Smooth muscle cell (in vitro differentiated cells): ENCODE results near the gene GRAMD4. TPM values are rescaled to one million over a fixed set of nuclear protein-coding genes. Genes with fewer than 3 reads are reported as not detected.

Source experiments
- DNase-seq: peaks from one replicate; lab custom pipeline; 2025; ENCODE audit not compliant: unreplicated experiment; lab: John Stamatoyannopoulos, UW
- H2AFZ ChIP-seq: fragments of 200-600 bp; sonication (generic); 2 replicates; pipeline ENCODE4 v1.6.0; 2016; ENCODE audit warnings: antibody characterized with exemption, low read depth, mild to moderate bottlenecking
- H3F3A ChIP-seq: fragments of 200-600 bp; sonication (generic); 2 replicates; pipeline ENCODE4 v1.6.0; 2017; ENCODE audit warnings: antibody characterized with exemption, low read depth
- H3K27ac ChIP-seq: fragments of 200-600 bp; sonication (generic); 2 replicates; pipeline ENCODE4 v1.5.1; 2016; ENCODE audit warnings: low read depth, mild to moderate bottlenecking
- H3K27me3 ChIP-seq: fragments of 200-600 bp; sonication (generic); 2 replicates; pipeline ENCODE4 v1.6.1; 2016; ENCODE audit warnings: low read depth, mild to moderate bottlenecking
- H3K36me3 ChIP-seq: fragments of 200-600 bp; sonication (generic); 2 replicates; pipeline ENCODE4 v1.5.1; 2016; ENCODE audit warnings: low read depth
- H3K4me1 ChIP-seq: fragments of 200-600 bp; sonication (generic); 2 replicates; pipeline ENCODE4 v1.5.1; 2016; ENCODE audit warnings: low read depth
- H3K4me2 ChIP-seq: fragments of 200-600 bp; sonication (generic); 2 replicates; pipeline ENCODE4 v1.6.0; 2016; ENCODE audit warnings: mild to moderate bottlenecking
- H3K4me3 ChIP-seq: fragments of 200-600 bp; sonication (generic); 2 replicates; pipeline ENCODE4 v1.5.1; 2016; ENCODE audit warnings: mild to moderate bottlenecking
- H3K79me2 ChIP-seq: fragments of 200-600 bp; sonication (generic); 2 replicates; pipeline ENCODE4 v1.6.0; 2016; ENCODE audit warnings: low read depth, mild to moderate bottlenecking
- H3K9ac ChIP-seq: fragments of 200-600 bp; sonication (generic); 2 replicates; pipeline ENCODE4 v1.6.0; 2016; ENCODE audit warnings: low read depth
- H3K9me3 ChIP-seq: fragments of 200-600 bp; sonication (generic); replicated peaks from 2 replicates; pipeline ENCODE4 v1.5.1; 2016; ENCODE audit warnings: low read depth
- H4K20me1 ChIP-seq: fragments of 200-600 bp; sonication (generic); 2 replicates; pipeline ENCODE4 v1.6.0; 2016; ENCODE audit warnings: low read depth
- WGBS: methylation state at CpG from one replicate; pipeline ENCODE4 v1.1.7; 2016; ENCODE audit warnings: low lambda C conversion rate; 5-methylcytosine and 5-hydroxymethylcytosine counted together
- polyA plus RNA-seq: library from polyadenylated mRNA; unstranded; fragments of >200 nt; fragmentation: Nextera tagmentation; extraction: Ambion mirVana; gene quantifications from 2 replicates; pipeline ENCODE4 v1.2.1, GENCODE V29; 2016
- total RNA-seq: library from RNA; depleted of rRNA; stranded (reverse); fragments of >200 nt; gene quantifications from 2 replicates; pipeline ENCODE4 v1.2.3, GENCODE V29; 2014
- TF ChIP-seq, protein P1 (sequence below): fragments of 200-600 bp; sonication (generic); IDR thresholded peaks from 2 replicates; pipeline ENCODE4 v1.5.1; 2017; ENCODE audit warnings: borderline replicate concordance, mild to moderate bottlenecking, antibody characterized with exemption; ENCODE audit not compliant: insufficient read depth, poor library complexity, severe bottlenecking

The GRAMD4 gene
- total and polyA plus RNA-seq, 2 experiments from 2014 or later, result 14.5 to 16.6 TPM

DNA sequence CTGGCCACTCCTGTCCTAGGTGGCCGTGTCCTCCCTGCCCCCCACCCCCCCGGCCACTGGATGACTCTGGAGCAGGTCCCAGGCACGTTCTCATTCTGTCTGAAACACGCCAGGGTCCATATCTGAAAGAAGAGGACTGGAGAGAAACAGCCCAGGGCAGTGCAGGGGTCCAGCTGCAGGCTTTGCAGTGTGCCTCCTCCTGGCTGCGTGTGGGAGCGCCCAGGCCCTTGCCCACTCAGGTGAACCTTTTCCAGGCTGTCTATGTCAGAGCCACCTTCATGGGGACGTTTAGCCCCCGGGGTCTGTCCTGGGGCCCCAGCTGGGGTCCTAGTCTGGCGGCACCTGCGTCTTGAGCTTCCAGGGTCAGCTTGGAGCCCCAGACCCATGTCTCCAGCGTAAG is 15.6 kb downstream of the GRAMD4 start:
- no peak for DNase-seq
- peaks cover 3% of the 10 kb centered on the region for H3K4me1 ChIP-seq
- H3K9me3 ChIP-seq, result no peaks in the 10 kb centered on the region
- no peak overlapping the region for H3K4me3 ChIP-seq
- H3K36me3 ChIP-seq, result no peaks in the 10 kb centered on the region
- H3F3A ChIP-seq, result no peaks in the 10 kb centered on the region
- H3K27ac ChIP-seq, result no peak overlapping the region
- no peaks in the 10 kb centered on the region for H4K20me1 ChIP-seq
- no peaks in the 10 kb centered on the region for H3K79me2 ChIP-seq
- H3K9ac ChIP-seq, result no peak overlapping the region
- H3K27me3 ChIP-seq, result no peaks in the 10 kb centered on the region
- WGBS, result 80% methylated on average over 10 of the region's 11 CpGs
- H2AFZ ChIP-seq, result no peak overlapping the region
- no peak overlapping the region for H3K4me2 ChIP-seq
- TF ChIP-seq, protein P1, sequence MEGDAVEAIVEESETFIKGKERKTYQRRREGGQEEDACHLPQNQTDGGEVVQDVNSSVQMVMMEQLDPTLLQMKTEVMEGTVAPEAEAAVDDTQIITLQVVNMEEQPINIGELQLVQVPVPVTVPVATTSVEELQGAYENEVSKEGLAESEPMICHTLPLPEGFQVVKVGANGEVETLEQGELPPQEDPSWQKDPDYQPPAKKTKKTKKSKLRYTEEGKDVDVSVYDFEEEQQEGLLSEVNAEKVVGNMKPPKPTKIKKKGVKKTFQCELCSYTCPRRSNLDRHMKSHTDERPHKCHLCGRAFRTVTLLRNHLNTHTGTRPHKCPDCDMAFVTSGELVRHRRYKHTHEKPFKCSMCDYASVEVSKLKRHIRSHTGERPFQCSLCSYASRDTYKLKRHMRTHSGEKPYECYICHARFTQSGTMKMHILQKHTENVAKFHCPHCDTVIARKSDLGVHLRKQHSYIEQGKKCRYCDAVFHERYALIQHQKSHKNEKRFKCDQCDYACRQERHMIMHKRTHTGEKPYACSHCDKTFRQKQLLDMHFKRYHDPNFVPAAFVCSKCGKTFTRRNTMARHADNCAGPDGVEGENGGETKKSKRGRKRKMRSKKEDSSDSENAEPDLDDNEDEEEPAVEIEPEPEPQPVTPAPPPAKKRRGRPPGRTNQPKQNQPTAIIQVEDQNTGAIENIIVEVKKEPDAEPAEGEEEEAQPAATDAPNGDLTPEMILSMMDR, result no peak

DNA sequence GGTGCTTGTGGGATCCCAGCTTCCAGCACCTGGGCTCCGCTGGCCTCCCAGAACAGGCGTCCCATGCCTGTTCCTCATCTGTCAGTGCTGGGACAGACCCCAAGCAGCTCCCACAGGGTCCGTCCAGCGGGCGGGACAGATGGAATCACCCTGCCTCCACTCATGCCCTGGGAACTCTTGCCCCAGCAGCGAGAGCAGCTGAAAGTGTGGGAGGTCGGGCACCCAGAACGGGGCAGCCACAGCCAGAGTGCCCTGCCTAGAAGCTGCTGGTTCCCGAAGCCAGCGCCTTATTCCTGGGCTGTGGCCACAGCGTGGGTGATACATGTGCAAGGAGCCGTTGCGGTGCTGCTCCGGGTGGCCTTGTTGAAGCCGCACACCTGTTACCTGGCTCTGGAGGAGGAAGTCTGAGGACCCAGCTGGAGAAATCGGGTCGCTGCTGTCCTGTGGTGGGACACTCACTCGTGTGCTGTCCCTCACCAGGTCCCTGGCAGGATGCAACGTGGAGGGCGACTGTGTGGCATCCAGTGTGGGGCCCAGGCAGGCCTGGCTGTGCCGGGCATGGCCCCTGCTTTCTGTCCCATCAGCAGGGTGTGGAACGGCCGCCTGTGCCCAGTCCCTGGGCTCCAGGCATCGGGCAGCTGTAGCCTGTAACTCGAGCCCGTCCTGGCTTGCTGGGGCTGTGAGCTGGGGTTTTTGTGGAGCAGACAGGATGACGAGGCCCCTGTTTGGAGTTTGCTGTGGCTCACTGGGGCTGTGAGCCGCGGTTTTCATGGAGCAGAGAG is 16.2 kb downstream of the GRAMD4 start:
- no peak overlapping the region for H3K4me3 ChIP-seq
- no peaks in the 10 kb centered on the region for H3K9me3 ChIP-seq
- 84% methylated on average over 29 of the region's 29 CpGs for WGBS
- H3K36me3 ChIP-seq, result no peaks in the 10 kb centered on the region
- no peak overlapping the region for H3K9ac ChIP-seq
- DNase-seq, result no peak
- peaks cover 3% of the 10 kb centered on the region for H3K4me1 ChIP-seq
- H2AFZ ChIP-seq, result no peak overlapping the region
- no peaks in the 10 kb centered on the region for H3F3A ChIP-seq
- no peaks in the 10 kb centered on the region for H3K27me3 ChIP-seq
- no peak overlapping the region for H3K4me2 ChIP-seq
- no peaks in the 10 kb centered on the region for H3K79me2 ChIP-seq
- H3K27ac ChIP-seq, result no peak overlapping the region
- H4K20me1 ChIP-seq, result peaks cover under 1% of the 10 kb centered on the region
- TF ChIP-seq, protein P1, result no peak

DNA sequence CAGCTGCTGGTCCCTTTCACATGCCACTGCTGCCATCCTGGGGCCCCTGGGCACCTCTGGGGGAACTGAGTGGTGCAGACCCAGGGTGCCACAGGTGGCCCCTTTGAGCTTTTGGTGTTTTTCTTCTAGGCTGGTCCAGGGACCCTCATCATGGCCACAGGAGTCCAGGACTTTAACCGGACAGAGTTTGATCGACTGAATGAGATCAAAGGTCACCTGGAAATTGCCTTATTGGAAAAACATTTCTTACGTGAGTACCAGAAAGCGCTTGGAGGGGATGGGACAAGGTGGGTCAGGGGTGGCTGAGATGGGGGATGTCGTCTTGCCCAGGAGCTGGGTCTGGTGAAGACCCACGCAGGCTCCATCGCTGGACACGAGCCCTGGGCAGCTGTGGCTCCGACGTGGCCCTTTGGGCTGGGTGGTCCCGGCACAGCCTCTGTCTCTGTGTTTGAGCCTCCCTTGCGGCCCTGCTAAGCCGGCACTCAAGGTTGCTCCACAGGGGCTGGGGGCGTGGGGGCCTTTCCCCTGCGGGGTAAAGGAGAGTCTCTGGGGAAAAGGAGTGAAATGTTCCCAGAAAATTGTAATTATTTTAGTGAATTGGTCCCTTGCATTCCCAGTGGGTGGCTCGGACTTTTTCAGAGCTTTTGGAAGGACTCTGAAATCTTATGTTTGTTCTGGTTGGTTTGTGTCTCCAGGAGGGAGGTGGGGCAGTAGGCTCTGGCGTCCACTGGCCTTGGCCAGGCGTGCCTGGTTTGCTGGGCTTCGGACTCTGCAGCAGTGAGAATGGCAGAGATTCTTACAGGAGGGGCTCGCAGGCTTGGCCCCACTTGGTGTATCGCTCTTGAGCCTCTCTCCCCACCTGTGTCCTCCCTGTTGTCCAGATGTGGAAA is 17.8 kb downstream of the GRAMD4 start:
- Histone ChIP-seq H3K79me2 (no peaks in the 10 kb centered on the region), H3K36me3 (no peaks in the 10 kb centered on the region), H3K4me3 (no peak overlapping the region), H3K27ac (no peak overlapping the region), H3K9ac (no peak overlapping the region), H3K27me3 (no peaks in the 10 kb centered on the region), H3F3A (no peaks in the 10 kb centered on the region), H4K20me1 (peaks cover 9% of the 10 kb centered on the region), H3K4me2 (no peak overlapping the region), H3K9me3 (no peaks in the 10 kb centered on the region), H2AFZ (no peak overlapping the region), H3K4me1 (peaks cover 3% of the 10 kb centered on the region)
- TF ChIP-seq, protein P1, result no peak
- WGBS, result 97% methylated on average over 21 of the region's 21 CpGs
- no peak for DNase-seq
